IPS-18c (cell line): ENCODE results near the gene VAV3.

Experiments used
- H3K4me3 ChIP-seq: 2 replicates; pipeline ENCODE4 v1.7.0; 2013; ENCODE audit warnings: low read depth, mild to moderate bottlenecking, low read length, moderate library complexity; ENCODE audit not compliant: insufficient read depth
- H3K9me3 ChIP-seq: one replicate; pipeline ENCODE4 v1.6.1; 2013; ENCODE audit warnings: mild to moderate bottlenecking, low read length, moderate library complexity; ENCODE audit not compliant: control insufficient read depth, insufficient read depth

VAV3 gene

DNA sequence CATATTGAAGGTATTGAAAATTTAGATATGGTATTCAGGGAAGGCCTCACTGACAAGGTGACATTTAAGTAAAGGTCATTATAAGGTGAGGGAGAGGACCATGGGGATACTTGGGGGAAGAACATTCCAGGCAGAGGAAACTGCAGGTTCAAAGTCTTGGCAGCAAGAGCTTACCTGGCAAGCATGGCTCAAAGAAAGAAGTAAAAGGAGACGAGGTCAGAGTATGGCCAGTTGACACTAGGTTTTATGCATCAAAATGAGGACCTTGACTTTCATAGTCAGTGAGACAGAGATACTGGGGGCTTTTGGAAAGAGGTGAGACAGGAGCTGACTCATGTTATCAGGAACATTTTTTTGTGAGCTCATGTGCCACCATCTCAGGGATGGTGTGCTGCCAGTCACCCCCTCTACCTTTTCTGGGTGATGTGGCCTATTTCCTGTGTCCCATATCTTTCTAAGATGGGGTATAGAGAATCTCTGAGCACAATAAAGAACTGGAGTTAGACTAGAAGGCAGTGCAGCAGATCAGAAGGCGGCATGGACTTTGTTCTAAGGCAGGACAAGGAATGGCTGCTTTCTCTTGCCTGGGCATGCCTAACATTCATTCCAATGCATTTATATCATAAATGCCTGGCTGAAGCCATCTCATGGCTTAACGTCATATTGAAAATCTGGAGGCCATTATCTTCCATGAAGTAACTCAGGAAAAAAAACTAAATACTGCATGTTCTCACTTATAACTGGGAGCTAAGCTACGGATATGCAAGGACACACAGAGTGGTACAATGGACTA, 417.4 kb downstream of the VAV3 start:
- Histone ChIP-seq H3K4me3 (no peak overlapping the region), H3K9me3 (no peaks in the 10 kb centered on the region)

DNA sequence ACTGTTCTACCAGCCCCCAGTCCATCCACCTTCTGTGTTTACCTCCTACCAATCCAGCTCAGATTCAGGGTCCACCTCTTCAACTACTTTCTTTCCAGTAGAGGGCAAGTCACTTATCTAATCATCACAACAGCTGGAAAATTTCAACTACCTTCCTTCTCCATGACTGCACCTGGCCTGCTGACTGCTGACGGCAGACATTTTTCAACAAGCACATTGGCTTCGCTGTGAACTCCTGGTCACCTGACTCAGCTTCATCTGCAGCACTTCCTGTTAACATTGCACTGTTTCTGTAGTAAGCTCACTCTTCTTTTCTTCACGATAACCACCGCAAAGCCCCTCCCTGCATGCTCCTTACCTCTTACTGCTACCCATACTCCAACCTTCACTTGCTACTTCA, 418.4 kb downstream of the VAV3 start:
- no peaks in the 10 kb centered on the region for H3K9me3 ChIP-seq
- H3K4me3 ChIP-seq = no peak overlapping the region

DNA sequence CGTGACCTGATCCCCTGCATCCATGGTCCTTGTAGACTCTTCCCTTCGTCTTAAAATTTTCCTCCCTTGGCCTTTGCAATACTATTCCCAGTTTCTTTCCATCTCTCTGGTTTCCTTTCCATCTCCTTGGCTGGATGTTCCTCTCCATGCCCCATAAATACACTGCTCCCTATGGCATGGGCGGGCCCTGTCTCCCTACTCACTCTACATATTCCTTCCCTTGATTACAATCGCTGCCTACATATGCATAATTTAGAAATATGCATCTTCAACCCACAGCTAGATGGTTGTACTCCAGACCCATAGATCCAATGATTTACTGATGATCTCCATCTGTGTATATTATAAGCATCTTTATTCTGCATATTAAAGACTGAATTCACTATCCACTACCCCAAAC, 419.1 kb downstream of the VAV3 start:
- Histone ChIP-seq H3K9me3 (no peaks in the 10 kb centered on the region), H3K4me3 (no peak overlapping the region)

- Histone ChIP-seq H3K4me3 (no peak overlapping the region), H3K9me3 (no peaks in the 10 kb centered on the region)
These were observed 419.9 kb downstream of the VAV3 start for GRCh38 chr1:107545056-107545577.

DNA sequence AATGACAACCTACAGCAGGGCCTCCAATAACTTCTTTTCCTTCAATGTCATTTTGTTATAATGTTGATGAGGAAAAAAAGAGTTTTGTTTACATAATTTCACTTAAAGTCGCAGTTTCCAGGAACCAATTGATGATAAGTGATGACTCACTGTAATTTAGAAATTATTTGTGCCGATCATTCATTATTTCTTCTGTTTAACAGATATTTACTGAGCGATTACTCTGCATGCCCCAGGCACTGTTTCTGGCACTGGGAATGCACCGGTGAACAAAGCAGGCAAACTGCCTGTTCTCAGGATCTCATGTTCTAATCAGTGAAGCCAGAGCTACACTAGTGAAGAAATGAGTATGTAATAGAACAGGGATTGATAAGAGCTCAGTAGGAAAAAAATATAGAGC, 420.7 kb downstream of the VAV3 start:
- H3K9me3 ChIP-seq = no peaks in the 10 kb centered on the region
- H3K4me3 ChIP-seq = no peak overlapping the region

GRCh38 chr1:107541412-107541811, 423.6 kb downstream of the VAV3 start:
- no peak overlapping the region for H3K4me3 ChIP-seq
- no peaks in the 10 kb centered on the region for H3K9me3 ChIP-seq

GRCh38 chr1:107538502-107538901, 426.5 kb downstream of the VAV3 start:
- no peak overlapping the region for H3K4me3 ChIP-seq
- H3K9me3 ChIP-seq = no peaks in the 10 kb centered on the region

DNA sequence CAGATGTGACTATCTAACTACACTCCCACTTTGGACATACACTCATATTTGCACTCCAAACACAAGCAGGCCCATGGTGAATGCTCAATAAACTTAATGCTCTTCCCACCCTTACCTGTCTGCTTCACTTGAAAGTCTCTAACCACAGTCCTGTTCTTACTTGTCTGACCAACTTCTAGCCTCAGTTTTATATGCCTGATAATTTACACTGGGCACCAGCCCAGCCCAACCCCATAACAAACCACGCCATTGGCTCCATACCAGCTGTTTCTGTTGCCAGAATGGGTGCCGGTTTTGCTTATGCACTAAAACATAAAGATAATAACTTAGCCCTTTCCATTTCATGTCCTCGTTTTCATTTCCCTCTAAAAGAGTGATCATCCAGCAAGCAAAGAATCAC, 428.7 kb downstream of the VAV3 start:
- Histone ChIP-seq H3K4me3 (no peak overlapping the region), H3K9me3 (no peaks in the 10 kb centered on the region)

- Histone ChIP-seq H3K4me3 (no peak overlapping the region), H3K9me3 (no peaks in the 10 kb centered on the region)
These were observed 429.9 kb downstream of the VAV3 start for GRCh38 chr1:107535091-107535490.

- Histone ChIP-seq H3K9me3 (no peaks in the 10 kb centered on the region), H3K4me3 (no peak overlapping the region)
These were observed 430.3 kb downstream of the VAV3 start for GRCh38 chr1:107534632-107535031.

DNA sequence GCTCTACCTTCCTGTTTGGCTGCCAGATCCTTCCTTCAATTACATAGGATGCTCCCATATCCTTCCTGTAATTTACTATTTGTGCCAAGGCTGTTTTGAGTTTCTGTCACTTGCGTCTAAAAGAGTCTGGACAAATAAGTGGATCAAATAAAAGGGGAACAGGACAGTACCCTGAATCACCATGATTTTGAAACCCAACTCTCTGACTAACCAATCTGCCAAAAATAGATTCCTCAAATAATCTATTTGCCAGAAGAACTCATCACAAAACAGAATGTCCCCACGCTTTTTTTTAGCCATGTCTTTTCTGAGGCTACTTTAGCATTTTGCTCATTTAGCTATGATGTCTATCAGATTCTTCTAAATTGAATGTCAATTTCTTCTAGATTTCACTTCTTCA, 431.5 kb downstream of the VAV3 start:
- Histone ChIP-seq H3K9me3 (no peaks in the 10 kb centered on the region), H3K4me3 (no peak overlapping the region)

GRCh38 chr1:107532318-107532717, 432.7 kb downstream of the VAV3 start:
- no peaks in the 10 kb centered on the region for H3K9me3 ChIP-seq

DNA sequence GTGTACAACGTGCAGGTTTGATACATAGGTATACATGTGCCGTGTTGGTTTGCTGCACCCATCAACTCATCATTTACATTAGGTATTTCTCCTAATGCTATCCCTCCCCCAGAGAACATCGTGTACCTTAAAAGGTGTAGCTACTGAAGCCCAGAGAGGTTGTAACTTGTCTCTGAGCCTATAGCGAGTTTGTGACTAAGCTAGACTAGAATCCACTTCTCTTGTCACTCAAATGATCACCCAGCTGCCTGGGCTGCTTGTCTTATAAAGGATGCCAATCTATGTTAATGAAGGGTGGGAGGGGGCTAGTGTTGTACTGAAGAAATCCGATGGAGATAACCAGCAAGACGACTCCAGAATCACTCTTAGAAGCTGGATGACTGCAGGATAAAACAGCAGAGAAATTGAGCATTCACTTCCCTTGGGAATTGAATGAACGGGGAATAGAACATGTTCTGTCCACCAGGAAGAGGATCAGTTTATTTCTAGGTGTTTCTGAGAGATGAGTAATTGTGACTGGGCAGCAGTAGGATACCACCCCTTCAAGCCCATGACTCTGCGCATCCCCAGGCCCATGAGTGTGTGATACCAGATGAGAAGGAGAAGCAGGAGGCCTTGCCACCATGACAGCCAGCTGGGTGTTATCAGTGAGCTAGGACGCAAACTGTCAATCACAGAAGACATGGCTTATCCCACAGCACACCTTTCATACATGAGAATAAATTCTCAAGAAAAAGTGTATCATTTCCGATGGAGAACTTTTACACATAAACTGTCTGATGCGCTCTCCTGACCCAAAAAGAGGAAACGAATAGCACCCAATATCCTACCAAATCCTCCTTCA, 433.7 kb downstream of the VAV3 start:
- no peaks in the 10 kb centered on the region for H3K9me3 ChIP-seq
- no peak overlapping the region for H3K4me3 ChIP-seq

More at GRCh38 chr1:107532318-107532717, 432.7 kb downstream of the VAV3 start:
- no peak overlapping the region for H3K4me3 ChIP-seq

- Histone ChIP-seq H3K9me3 (no peaks in the 10 kb centered on the region), H3K4me3 (no peak overlapping the region)
These were observed 434.4 kb downstream of the VAV3 start for GRCh38 chr1:107530543-107530942.

GRCh38 chr1:107529511-107530149, 435.4 kb downstream of the VAV3 start:
- Histone ChIP-seq H3K9me3 (no peaks in the 10 kb centered on the region), H3K4me3 (no peak overlapping the region)

- no peak overlapping the region for H3K4me3 ChIP-seq
- no peaks in the 10 kb centered on the region for H3K9me3 ChIP-seq
These were observed 438.3 kb downstream of the VAV3 start for GRCh38 chr1:107526524-107527198.

DNA sequence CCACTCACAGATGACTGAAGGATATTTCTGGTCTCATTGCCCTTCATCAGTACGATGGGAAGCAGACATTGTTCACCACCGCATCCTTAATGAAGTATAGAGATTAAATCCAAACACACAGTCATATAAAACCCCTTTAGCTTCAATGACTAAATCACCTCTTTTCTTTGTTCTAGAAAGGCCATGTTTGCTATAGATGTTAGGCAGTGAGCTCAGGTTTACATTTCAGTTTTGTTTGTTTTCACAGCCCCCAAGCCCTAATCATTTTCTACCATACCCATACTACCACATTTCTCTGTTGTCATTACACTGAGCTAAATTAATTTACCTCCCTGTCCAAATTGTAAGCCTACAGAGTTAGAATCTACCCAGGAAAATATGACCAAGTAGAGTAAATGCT, 439.0 kb downstream of the VAV3 start:
- H3K9me3 ChIP-seq = no peaks in the 10 kb centered on the region
- H3K4me3 ChIP-seq = no peak overlapping the region
